Liver (tissue), 9 donors: ENCODE results near the gene XRCC1. TPM values are rescaled to one million over a fixed set of nuclear protein-coding genes. Genes with fewer than 3 reads are reported as not detected.

Experiments
- DNase-seq: peaks from one replicate; pipeline ENCODE4 v3.0.0-alpha.2; 2017; ENCODE audit warnings: low spot score
- H3K27ac ChIP-seq, 2 donors: one replicate each; pipeline ENCODE4 v1.7.0; 2013; ENCODE audit warnings: inconsistent platforms in 2 of 2, low read length in 2 of 2, control low read depth in 1 of 2, low read depth in 1 of 2, mild to moderate bottlenecking in 1 of 2
- H3K27me3 ChIP-seq, 4 donors: one replicate each; pipeline versions ENCODE4 v1.6.1 to v1.7.0; 2013; ENCODE audit warnings: low read length in 3 of 4, inconsistent platforms in 1 of 4, mild to moderate bottlenecking in 1 of 4, moderate library complexity in 1 of 4; ENCODE audit not compliant: control insufficient read depth in 4 of 4, insufficient read depth in 4 of 4
- H3K36me3 ChIP-seq, 4 donors: one replicate each; pipeline versions ENCODE4 v1.6.1 to v1.7.0; 2013; ENCODE audit warnings: low read length in 3 of 4, mild to moderate bottlenecking in 3 of 4, low read depth in 1 of 4, moderate library complexity in 1 of 4; ENCODE audit not compliant: control insufficient read depth in 4 of 4, insufficient read depth in 3 of 4
- H3K4me1 ChIP-seq, 4 donors: one replicate each; pipeline versions ENCODE4 v1.6.1 to v1.7.0; 2013; ENCODE audit warnings: low read length in 3 of 4, mild to moderate bottlenecking in 3 of 4, moderate library complexity in 1 of 4; ENCODE audit not compliant: control insufficient read depth in 4 of 4, insufficient read depth in 4 of 4
- H3K4me3 ChIP-seq, 3 donors: one replicate each; pipeline versions ENCODE4 v1.6.1 to v1.7.0; 2013; ENCODE audit warnings: low read length in 3 of 3, control low read depth in 1 of 3, low read depth in 1 of 3, mild to moderate bottlenecking in 1 of 3
- H3K9ac ChIP-seq, 2 donors: one replicate each; pipeline ENCODE4 v1.7.0; 2013; ENCODE audit warnings: low read length in 2 of 2, mild to moderate bottlenecking in 2 of 2, moderate library complexity in 2 of 2, control low read depth in 1 of 2, low read depth in 1 of 2
- H3K9me3 ChIP-seq, 4 donors: one replicate each; pipeline versions ENCODE4 v1.6.1 to v1.7.0; 2013; ENCODE audit warnings: low read length in 3 of 4; ENCODE audit not compliant: control insufficient read depth in 4 of 4
- CTCF ChIP-seq: fragments of 150-350 bp; IDR thresholded peaks from 2 replicates; pipeline ENCODE4 v1.5.1; 2017; ENCODE audit warnings: improper control_type of control experiment, low read depth, low read length; ENCODE audit not compliant: missing input control
- EGR1 ChIP-seq, 2 donors: IDR thresholded peaks; 2 replicates each; pipeline ENCODE4 v1.6.1; 2016 to 2018; ENCODE audit warnings: antibody characterized with exemption in 2 of 2, low read depth in 2 of 2
- FOXA2 ChIP-seq: IDR thresholded peaks from 2 replicates; pipeline ENCODE4 v1.6.1; 2016; ENCODE audit warnings: antibody characterized with exemption
- GABPA ChIP-seq, 2 donors: IDR thresholded peaks in 1 of 2; conservative IDR thresholded peaks in 1 of 2; 2 replicates each; pipeline ENCODE4 v1.6.1; 2016; ENCODE audit warnings: antibody characterized with exemption in 2 of 2, mild to moderate bottlenecking in 1 of 2, moderate library complexity in 1 of 2
- HNF4A ChIP-seq, 2 donors: conservative IDR thresholded peaks; 2 replicates each; pipeline ENCODE4 v1.6.1; 2016; ENCODE audit warnings: antibody characterized with exemption in 2 of 2, mild to moderate bottlenecking in 2 of 2
- HNF4G ChIP-seq: IDR thresholded peaks from 2 replicates; pipeline ENCODE4 v1.6.1; 2016; ENCODE audit warnings: antibody characterized with exemption
- JUND ChIP-seq, 2 donors: IDR thresholded peaks; 2 replicates each; pipeline ENCODE4 v1.6.1; 2016; ENCODE audit warnings: antibody characterized with exemption in 2 of 2
- NR2F2 ChIP-seq: IDR thresholded peaks from 2 replicates; pipeline ENCODE4 v1.6.1; 2016; ENCODE audit warnings: antibody characterized with exemption
- RAD21 ChIP-seq, 2 donors: IDR thresholded peaks; 2 replicates each; pipeline ENCODE4 v1.6.1; 2016; ENCODE audit warnings: antibody characterized with exemption in 2 of 2, mild to moderate bottlenecking in 2 of 2
- RXRA ChIP-seq, 2 donors: IDR thresholded peaks; 2 replicates each; pipeline ENCODE4 v1.6.1; 2017 to 2018; ENCODE audit warnings: antibody characterized with exemption in 2 of 2, mild to moderate bottlenecking in 1 of 2
- SP1 ChIP-seq: IDR thresholded peaks from 2 replicates; pipeline ENCODE4 v1.6.1; 2018; ENCODE audit warnings: antibody characterized with exemption, mild to moderate bottlenecking
- TAF1 ChIP-seq: conservative IDR thresholded peaks from 2 replicates; pipeline ENCODE4 v1.6.1; 2016; ENCODE audit warnings: antibody characterized with exemption, mild to moderate bottlenecking
- YY1 ChIP-seq: IDR thresholded peaks from 2 replicates; pipeline ENCODE4 v1.6.1; 2016; ENCODE audit warnings: antibody characterized with exemption, mild to moderate bottlenecking
- ZBTB33 ChIP-seq: IDR thresholded peaks from 2 replicates; pipeline ENCODE4 v1.6.1; 2016; ENCODE audit warnings: antibody characterized with exemption
- WGBS: extraction: QIAGEN DNeasy Blood & Tissue Kit; methylation state at CpG from one replicate; pipeline ENCODE4 v1.1.7; 2013; 5-methylcytosine and 5-hydroxymethylcytosine counted together
- polyA plus RNA-seq, 2 donors: library from polyadenylated mRNA; stranded (reverse) in 1 of 2; unstranded in 1 of 2; fragments of 200-250 nt in 1 of 2; fragments of >200 nt in 1 of 2; fragmentation: Nextera tagmentation in 1 of 2; extraction: Ambion mirVana in 1 of 2; gene quantifications; one replicate each; pipeline versions ENCODE4 v1.2.1 to v1.2.3, GENCODE V29; 2013 to 2015
- total RNA-seq, 2 donors: library from RNA; depleted of rRNA; stranded (reverse); fragments of >200 nt; gene quantifications; one replicate each; pipeline ENCODE4 v1.2.3, GENCODE V29; 2014
- TF ChIP-seq, protein P1 (sequence below): IDR thresholded peaks from 2 replicates; pipeline ENCODE4 v1.6.1; 2016; ENCODE audit warnings: antibody characterized with exemption
- TF ChIP-seq, protein P2 (sequence below): IDR thresholded peaks from 2 replicates; pipeline ENCODE4 v1.6.1; 2016; ENCODE audit warnings: antibody characterized with exemption
- donor health status: healthy.
- donor health status: healthy.
- donor health status: healthy.
- donor health status: healthy.
- donor health status: healthy.

XRCC1 gene
- total and polyA plus RNA-seq, 4 donors: 3.6 to 9.8 (median 4.9) TPM

- no peak for DNase-seq
- H3K36me3 ChIP-seq: peaks cover 0 to 7% (median 2%) of the 10 kb centered on the region in 4 donors
- WGBS: 69% methylated on average over 14 of the region's 14 CpGs
- no peak overlapping the region for H3K9ac ChIP-seq
- TF ChIP-seq SP1 (peak; percentile 29), TAF1 (no peak), JUND (IDR thresholded peaks at IDR 0.05) (no peak), RXRA (IDR thresholded peaks at IDR 0.05) (no peak), ZBTB33 (no peak), FOXA2 (no peak), CTCF (no peak)
- TF ChIP-seq, protein P1, sequence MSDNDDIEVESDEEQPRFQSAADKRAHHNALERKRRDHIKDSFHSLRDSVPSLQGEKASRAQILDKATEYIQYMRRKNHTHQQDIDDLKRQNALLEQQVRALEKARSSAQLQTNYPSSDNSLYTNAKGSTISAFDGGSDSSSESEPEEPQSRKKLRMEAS: no peak
- H3K27ac ChIP-seq: peak overlapping the region; percentile 19 to 50
- no peaks in the 10 kb centered on the region for H3K27me3 ChIP-seq
- no peaks in the 10 kb centered on the region for H3K9me3 ChIP-seq
- no peak overlapping the region for H3K4me3 ChIP-seq
- no peaks in the 10 kb centered on the region for H3K4me1 ChIP-seq
Observed at GRCh38 chr19:43562698-43563241, 12.6 kb downstream of the XRCC1 start.

DNA sequence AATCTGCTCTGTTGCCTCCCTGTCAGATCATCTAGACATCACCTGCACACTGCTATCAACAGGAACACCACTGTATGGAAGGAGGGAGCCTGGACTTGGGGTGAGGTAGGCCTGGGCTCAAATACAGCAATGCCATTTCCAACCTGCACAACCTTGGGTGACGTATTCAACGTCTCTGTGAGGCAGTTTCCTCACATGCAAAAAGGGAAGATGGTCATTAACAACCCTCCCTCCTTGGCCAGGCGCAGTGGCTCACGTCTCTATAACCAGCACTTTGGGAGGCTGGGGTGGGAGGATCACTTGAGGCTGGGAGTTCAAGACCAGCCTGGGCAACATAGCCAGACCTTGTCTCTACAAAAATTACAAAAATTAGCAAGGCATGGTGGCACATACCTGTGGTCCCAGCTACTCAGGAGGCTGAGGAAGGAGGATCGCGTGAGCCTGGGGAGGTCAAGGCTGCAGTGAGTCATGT lies 13.1 kb downstream of the XRCC1 start:
- TF ChIP-seq, protein P2, sequence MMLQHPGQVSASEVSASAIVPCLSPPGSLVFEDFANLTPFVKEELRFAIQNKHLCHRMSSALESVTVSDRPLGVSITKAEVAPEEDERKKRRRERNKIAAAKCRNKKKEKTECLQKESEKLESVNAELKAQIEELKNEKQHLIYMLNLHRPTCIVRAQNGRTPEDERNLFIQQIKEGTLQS: no peak
- TF ChIP-seq TAF1: no peak
- TF ChIP-seq EGR1 (IDR thresholded peaks at IDR 0.05; ENCODE audit: low read depth in 2 of 2): no peak
- no peak for TF ChIP-seq YY1
- TF ChIP-seq SP1: no peak
- no peak for TF ChIP-seq GABPA (IDR thresholded peaks at IDR 0.05 in 1 of 2, conservative IDR thresholded peaks at IDR 0.05 in 1 of 2)
- TF ChIP-seq RAD21 (IDR thresholded peaks at IDR 0.05): no peak
- no peak for TF ChIP-seq NR2F2
- TF ChIP-seq, protein P1: no peak
- no peak for TF ChIP-seq HNF4A (conservative IDR thresholded peaks at IDR 0.05)
- TF ChIP-seq HNF4G: no peak
- DNase-seq: no peak
- H3K27me3 ChIP-seq: no peaks in the 10 kb centered on the region
- H3K9ac ChIP-seq: no peak overlapping the region
- H3K9me3 ChIP-seq: no peaks in the 10 kb centered on the region
- no peak overlapping the region for H3K4me3 ChIP-seq
- peak overlapping the region; percentile 19 to 50 for H3K27ac ChIP-seq
- peaks cover 0 to 7% (median 2%) of the 10 kb centered on the region in 4 donors for H3K36me3 ChIP-seq
- H3K4me1 ChIP-seq: no peaks in the 10 kb centered on the region
- 87% methylated on average over 6 of the region's 6 CpGs for WGBS
